Cardiac septum (tissue), 1 donor: ENCODE data around the gene CCDC187. TPM values are rescaled to one million over a fixed set of nuclear protein-coding genes. Genes with fewer than 3 reads are reported as not detected.

Experiments
- DNase-seq: peaks from one replicate; pipeline ENCODE4 v3.0.0-alpha.2; 2020; ENCODE audit warnings: low spot score
- intact Hi-C: fragments of 100-400 bp; cut with DNase I; formaldehyde crosslinking; loops from one replicate; pipeline ENCODE4 v1.14.0; 2022
- total RNA-seq: library from RNA; stranded (reverse); fragmentation: NEBNext Ultra II Directional; extraction: Animal tissue kit (Norgen Biotek cat#: 25700); gene quantifications from one replicate; pipeline ENCODE4 v1.2.1, GENCODE V29; 2021
- donor health status: DM: no; HTN: no; CAD: no.

The CCDC187 gene
- total RNA-seq, 1 donor from 2014 or later, result 0.03 TPM

GRCh38 chr9:136205707-136205992 is 98.2 kb downstream of the CCDC187 start:
- intact Hi-C loops, result no loop called here
- DNase-seq, result no peak

GRCh38 chr9:136204838-136205706 is 98.8 kb downstream of the CCDC187 start, which contains the start of gene LHX3:
LHX3 (minus strand) TSS chr9:136205128; CDS start chr9:136205012, 116 bp downstream.
- no peak for DNase-seq
- intact Hi-C loops, result no loop called here

DNA sequence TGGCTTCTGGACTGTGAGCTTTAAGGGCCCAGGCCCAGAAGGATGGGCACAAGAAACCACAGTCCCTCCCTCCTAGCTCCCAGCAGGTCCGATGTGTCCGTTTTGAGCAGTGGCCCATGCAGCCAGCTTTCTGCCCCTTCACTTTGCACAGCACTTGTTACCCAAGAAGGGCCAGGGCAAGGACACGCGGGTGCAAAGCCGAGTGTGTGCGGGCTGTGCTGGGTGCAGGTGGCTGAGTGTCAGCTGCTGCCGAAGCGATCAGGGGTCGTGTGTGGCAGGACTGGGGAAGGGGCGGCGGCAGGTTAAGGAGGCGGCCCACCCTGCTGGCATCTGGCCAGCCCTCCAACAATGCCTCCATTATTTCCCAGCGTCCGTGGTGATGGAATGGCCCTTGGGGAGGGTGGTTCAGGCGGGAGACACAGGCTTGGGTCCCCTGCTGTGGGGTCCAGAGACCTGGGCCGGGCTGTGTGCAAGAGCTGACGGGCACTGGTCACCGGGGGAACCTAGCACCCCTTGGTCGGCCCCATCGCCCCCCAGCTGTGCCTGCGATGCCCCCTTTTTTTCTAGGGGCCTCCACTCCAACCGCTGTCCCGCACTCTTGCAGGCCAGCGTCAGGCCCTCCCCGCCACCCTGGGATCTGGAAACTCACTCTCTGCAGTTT is 99.6 kb downstream of the CCDC187 start:
- no peak for DNase-seq
- intact Hi-C loops, result no loop called here

DNA sequence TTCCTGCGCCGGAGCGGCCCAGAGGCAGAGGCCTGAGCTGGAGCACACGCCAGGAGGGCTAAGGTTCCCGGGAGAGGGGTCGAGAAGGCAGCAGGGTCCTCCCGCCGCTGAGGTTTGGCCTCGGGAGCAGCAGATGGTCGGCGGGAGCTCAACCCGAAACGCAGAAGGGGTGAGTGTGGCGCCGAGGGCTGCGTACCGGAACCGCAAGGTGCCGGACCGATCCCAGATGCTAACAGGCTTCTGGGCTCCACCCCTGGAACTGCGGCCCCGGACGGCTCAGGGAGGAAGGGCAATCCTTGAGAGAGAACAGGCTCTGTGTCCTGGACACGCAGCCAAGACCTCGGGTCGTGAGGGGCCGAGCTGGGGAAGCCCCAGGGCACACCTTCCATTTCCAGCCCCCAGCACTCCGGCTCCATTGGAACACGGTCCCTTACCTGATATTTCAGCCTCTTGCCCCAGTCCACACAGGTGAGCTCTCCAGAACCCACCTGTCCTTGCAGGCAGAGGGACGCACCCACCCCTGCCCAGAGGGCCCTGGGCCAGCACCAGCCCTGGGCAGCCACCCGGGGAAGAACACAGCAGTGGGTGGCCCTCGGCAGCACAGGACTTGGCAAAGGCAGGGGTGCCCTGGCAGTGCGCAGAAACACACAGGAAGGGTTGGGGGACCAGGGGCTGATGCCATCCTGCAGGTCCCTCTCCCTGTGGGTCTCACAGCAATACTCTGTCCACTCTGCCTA is 100.3 kb downstream of the CCDC187 start:
- no peak for DNase-seq
- intact Hi-C loops, result no loop called here

DNA sequence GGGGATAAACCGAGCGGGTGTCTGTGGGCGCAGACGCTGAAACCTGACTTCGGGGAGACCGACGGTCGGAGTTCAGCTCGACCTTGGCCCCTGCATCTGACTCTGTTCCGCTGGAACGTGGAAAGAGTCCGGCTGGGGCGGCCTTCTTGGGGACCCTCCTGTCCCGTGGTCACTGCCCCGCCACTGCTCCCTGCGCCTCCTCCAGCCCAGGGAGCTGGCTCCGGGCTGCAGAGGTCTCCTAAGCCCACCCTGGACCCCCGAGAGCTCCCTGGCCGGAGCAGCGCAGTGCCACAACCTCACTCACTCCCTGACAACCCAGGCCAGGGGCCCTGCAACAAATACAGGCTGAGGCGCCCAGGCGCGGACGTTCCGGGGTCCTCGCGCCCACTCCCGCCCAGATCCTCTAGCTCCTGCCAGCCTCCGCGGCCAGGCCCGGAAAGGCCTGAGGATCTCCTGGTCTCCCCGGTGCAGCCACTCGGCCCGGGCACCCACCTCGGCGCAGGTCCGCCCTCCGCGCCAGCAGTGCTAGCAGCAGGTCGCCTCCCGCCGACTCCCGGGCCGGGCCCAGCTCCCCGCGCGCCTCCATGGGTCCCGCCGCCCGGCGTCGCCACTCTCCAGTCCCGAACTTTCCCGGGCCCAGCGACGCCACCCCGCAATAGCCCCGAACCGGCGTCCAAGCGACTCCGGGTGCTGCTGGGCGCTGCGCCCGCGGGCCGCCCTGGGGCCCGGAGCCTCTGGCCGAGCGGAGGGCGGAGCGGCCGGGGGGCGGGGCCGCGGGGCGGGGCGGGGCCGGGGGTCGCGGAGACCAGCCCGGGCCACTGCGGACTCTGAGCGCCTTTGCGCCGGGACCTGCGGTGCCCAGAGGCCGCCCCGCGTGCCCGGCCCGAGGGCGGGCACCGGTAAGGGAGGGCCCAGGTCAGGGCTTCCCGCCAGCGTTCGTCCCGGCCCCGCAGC is 101.2 kb downstream of the CCDC187 start:
- intact Hi-C loops, result no loop called here
- no peak for DNase-seq

- DNase-seq, result no peak
- intact Hi-C loops, result no loop called here
Measured at GRCh38 chr9:136201609-136202453, 102.1 kb downstream of the CCDC187 start.

GRCh38 chr9:136201174-136201573 is 102.7 kb downstream of the CCDC187 start:
- intact Hi-C loops, result no loop called here
- DNase-seq, result no peak

DNA sequence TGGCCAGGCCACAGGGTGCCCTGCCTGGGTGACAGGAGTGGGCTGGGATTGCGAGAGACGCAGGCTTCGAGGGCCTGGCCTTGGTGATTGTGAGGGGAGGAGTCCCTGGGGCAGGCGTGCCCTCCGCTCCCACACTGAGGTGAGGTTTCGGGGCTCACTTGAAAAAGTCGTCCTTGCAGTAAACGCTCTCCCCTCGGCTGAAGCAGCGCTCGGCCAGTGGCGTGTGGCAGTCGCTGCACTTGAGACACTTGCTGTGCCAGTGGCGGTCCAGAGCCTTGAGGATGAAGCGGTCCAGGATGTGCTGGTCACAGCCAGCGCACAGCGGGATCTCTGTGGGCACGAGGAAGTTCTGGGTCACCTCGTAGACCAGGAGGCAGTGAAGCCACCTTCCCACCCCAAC is 103.5 kb downstream of the CCDC187 start:
- intact Hi-C loops, result no loop called here
- DNase-seq, result no peak

Other genes starting within 250 kb of the CCDC187 start
- 57.8 TPM for gene NACC2, start 208.8 kb downstream of the CCDC187 start, total RNA-seq
- gene TMEM250, start 185.2 kb downstream of the CCDC187 start, total RNA-seq, result 19.8 TPM
- gene LHX3, start 99.0 kb downstream of the CCDC187 start, total RNA-seq, result not detected
- gene QSOX2, start 58.3 kb downstream of the CCDC187 start, total RNA-seq, result 7.2 TPM
- gene GPSM1, start 23.4 kb upstream of the CCDC187 start, total RNA-seq, result 35.1 TPM
- 34.1 TPM for gene DNLZ, start 59.6 kb upstream of the CCDC187 start, total RNA-seq
- 0.70 TPM for gene CARD9, start 69.6 kb upstream of the CCDC187 start, total RNA-seq
- 3.9 TPM for gene SNAPC4, start 96.1 kb upstream of the CCDC187 start, total RNA-seq
- 23.1 TPM for gene ENTR1, start 106.5 kb upstream of the CCDC187 start, total RNA-seq
- gene PMPCA, start 106.6 kb upstream of the CCDC187 start, total RNA-seq, result 68.9 TPM
- 14.2 TPM for gene INPP5E, start 135.8 kb upstream of the CCDC187 start, total RNA-seq
- 33.7 TPM for gene SEC16A, start 178.9 kb upstream of the CCDC187 start, total RNA-seq
- 29.7 TPM for gene NOTCH1, start 242.0 kb upstream of the CCDC187 start, total RNA-seq